GM23338 (cell line): ENCODE results near the gene MAP3K13.

Source experiments
- TF ChIP-seq, protein P1 (sequence below), 2 experiments: fragments of 200-600 bp in 1 of 2; sonication (generic) in 1 of 2; conservative IDR thresholded peaks; 2 replicates each; pipeline versions ENCODE4 v1.5.1 to v1.6.1; 2016 to 2017; ENCODE audit warnings: antibody characterized with exemption in 2 of 2, low read depth in 2 of 2, mild to moderate bottlenecking in 2 of 2, moderate library complexity in 1 of 2
- TF ChIP-seq, protein P2 (sequence below): IDR thresholded peaks from one replicate; pipeline ENCODE4 v1.6.1; 2018; ENCODE audit warnings: antibody characterized with exemption; ENCODE audit not compliant: unreplicated experiment

DNA sequence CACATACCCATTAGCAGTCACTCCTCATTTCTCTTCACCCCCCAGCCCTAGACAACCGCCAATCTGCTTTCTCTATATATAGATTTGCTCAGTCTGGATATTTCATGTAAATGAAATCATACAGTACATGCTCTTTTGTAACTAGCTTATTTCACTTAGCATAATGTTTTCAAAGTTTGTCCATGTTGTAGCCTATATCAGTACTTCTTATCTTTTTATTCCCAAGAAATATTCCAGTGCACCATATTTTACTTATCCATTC lies 3.1 kb downstream of the MAP3K13 start:
- TF ChIP-seq, protein P1, sequence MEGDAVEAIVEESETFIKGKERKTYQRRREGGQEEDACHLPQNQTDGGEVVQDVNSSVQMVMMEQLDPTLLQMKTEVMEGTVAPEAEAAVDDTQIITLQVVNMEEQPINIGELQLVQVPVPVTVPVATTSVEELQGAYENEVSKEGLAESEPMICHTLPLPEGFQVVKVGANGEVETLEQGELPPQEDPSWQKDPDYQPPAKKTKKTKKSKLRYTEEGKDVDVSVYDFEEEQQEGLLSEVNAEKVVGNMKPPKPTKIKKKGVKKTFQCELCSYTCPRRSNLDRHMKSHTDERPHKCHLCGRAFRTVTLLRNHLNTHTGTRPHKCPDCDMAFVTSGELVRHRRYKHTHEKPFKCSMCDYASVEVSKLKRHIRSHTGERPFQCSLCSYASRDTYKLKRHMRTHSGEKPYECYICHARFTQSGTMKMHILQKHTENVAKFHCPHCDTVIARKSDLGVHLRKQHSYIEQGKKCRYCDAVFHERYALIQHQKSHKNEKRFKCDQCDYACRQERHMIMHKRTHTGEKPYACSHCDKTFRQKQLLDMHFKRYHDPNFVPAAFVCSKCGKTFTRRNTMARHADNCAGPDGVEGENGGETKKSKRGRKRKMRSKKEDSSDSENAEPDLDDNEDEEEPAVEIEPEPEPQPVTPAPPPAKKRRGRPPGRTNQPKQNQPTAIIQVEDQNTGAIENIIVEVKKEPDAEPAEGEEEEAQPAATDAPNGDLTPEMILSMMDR (conservative IDR thresholded peaks at IDR 0.05; ENCODE audit: low read depth in 2 of 2): no peak
- TF ChIP-seq, protein P2, sequence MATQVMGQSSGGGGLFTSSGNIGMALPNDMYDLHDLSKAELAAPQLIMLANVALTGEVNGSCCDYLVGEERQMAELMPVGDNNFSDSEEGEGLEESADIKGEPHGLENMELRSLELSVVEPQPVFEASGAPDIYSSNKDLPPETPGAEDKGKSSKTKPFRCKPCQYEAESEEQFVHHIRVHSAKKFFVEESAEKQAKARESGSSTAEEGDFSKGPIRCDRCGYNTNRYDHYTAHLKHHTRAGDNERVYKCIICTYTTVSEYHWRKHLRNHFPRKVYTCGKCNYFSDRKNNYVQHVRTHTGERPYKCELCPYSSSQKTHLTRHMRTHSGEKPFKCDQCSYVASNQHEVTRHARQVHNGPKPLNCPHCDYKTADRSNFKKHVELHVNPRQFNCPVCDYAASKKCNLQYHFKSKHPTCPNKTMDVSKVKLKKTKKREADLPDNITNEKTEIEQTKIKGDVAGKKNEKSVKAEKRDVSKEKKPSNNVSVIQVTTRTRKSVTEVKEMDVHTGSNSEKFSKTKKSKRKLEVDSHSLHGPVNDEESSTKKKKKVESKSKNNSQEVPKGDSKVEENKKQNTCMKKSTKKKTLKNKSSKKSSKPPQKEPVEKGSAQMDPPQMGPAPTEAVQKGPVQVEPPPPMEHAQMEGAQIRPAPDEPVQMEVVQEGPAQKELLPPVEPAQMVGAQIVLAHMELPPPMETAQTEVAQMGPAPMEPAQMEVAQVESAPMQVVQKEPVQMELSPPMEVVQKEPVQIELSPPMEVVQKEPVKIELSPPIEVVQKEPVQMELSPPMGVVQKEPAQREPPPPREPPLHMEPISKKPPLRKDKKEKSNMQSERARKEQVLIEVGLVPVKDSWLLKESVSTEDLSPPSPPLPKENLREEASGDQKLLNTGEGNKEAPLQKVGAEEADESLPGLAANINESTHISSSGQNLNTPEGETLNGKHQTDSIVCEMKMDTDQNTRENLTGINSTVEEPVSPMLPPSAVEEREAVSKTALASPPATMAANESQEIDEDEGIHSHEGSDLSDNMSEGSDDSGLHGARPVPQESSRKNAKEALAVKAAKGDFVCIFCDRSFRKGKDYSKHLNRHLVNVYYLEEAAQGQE: no peak
